Neural cell (in vitro differentiated cells): ENCODE results near the gene C5. TPM values are rescaled to one million over a fixed set of nuclear protein-coding genes. Genes with fewer than 3 reads are reported as not detected.

Source experiments
- H2AFZ ChIP-seq: fragments of 200-600, 300-800 bp; sonication (generic), shearing (Covaris generic); 2 replicates; pipeline ENCODE4 v1.6.0; 2014; ENCODE audit warnings: low read depth, mild to moderate bottlenecking, antibody characterized with exemption, low read length, moderate library complexity
- H3F3A ChIP-seq: fragments of 200-600 bp; shearing (Covaris generic); 2 replicates; pipeline ENCODE4 v1.6.1; 2016; ENCODE audit warnings: mild to moderate bottlenecking, moderate library complexity, mixed read lengths, antibody characterized with exemption, low read length; ENCODE audit not compliant: insufficient read depth, poor library complexity, severe bottlenecking
- H3K27ac ChIP-seq: fragments of 200-600, 300-800 bp; sonication (generic), shearing (Covaris generic); 2 replicates; pipeline ENCODE4 v1.5.1; 2014; ENCODE audit warnings: mild to moderate bottlenecking, low read length, moderate library complexity
- H3K27me3 ChIP-seq: fragments of 300-800, 200-600 bp; sonication (generic), shearing (Covaris generic); 2 replicates; pipeline ENCODE4 v1.6.0; 2014; ENCODE audit warnings: mild to moderate bottlenecking, low read depth, low read length, moderate library complexity; ENCODE audit not compliant: insufficient read depth
- H3K36me3 ChIP-seq: fragments of 300-800, 200-600 bp; sonication (generic), shearing (Covaris generic); 2 replicates; pipeline ENCODE4 v1.5.1; 2014; ENCODE audit warnings: mild to moderate bottlenecking, antibody characterized with exemption, low read length, moderate library complexity; ENCODE audit not compliant: insufficient read depth
- H3K4me2 ChIP-seq: fragments of 300-800, 200-600 bp; sonication (generic), shearing (Covaris generic); 2 replicates; pipeline ENCODE4 v1.6.0; 2014; ENCODE audit warnings: mild to moderate bottlenecking, low read length
- H3K4me3 ChIP-seq: fragments of 300-800, 200-600 bp; sonication (generic), shearing (Covaris generic); 2 replicates; pipeline ENCODE4 v1.5.1; 2014; ENCODE audit warnings: mild to moderate bottlenecking, low read length, moderate library complexity
- H3K79me2 ChIP-seq: fragments of 200-600 bp; shearing (Covaris generic); replicated peaks from 2 replicates; pipeline ENCODE4 v1.6.0; 2014; ENCODE audit warnings: mild to moderate bottlenecking, low read length, moderate library complexity; ENCODE audit not compliant: insufficient read depth
- H3K9ac ChIP-seq: fragments of 300-800, 200-600 bp; sonication (generic), shearing (Covaris generic); 2 replicates; pipeline ENCODE4 v1.6.1; 2016; ENCODE audit warnings: mild to moderate bottlenecking, low read length, mixed read lengths
- H3K9me2 ChIP-seq: fragments of 200-600 bp; shearing (Covaris generic); 2 replicates; pipeline ENCODE4 v1.6.1; 2016; ENCODE audit warnings: mild to moderate bottlenecking, low read length, mixed read lengths; ENCODE audit not compliant: insufficient read depth
- H3K9me3 ChIP-seq: fragments of 200-600, 300-800 bp; sonication (generic), shearing (Covaris generic); 2 replicates; pipeline ENCODE4 v1.6.1; 2016; ENCODE audit warnings: mild to moderate bottlenecking, mixed run types, low read length, moderate library complexity, mixed read lengths
- H4K20me1 ChIP-seq: fragments of 200-600 bp; shearing (Covaris generic); 2 replicates; pipeline ENCODE4 v1.6.1; 2016; ENCODE audit warnings: mild to moderate bottlenecking, mixed run types; ENCODE audit not compliant: insufficient read depth
- CTCF ChIP-seq: fragments of 450-650 bp; IDR thresholded peaks from 2 replicates; pipeline ENCODE4 v1.5.1; 2014; ENCODE audit warnings: antibody characterized with exemption, mild to moderate bottlenecking, moderate library complexity; ENCODE audit not compliant: poor library complexity, severe bottlenecking
- EP300 ChIP-seq: fragments of 450-650 bp; conservative IDR thresholded peaks from 2 replicates; pipeline ENCODE4 v1.6.1; 2014; ENCODE audit warnings: antibody characterized with exemption, mild to moderate bottlenecking, moderate library complexity; ENCODE audit not compliant: poor library complexity, severe bottlenecking
- EZH2 ChIP-seq: fragments of 200-600, 300-800 bp; shearing (Covaris generic), sonication (generic); IDR thresholded peaks from 2 replicates; pipeline ENCODE4 v1.6.1; 2014; ENCODE audit warnings: antibody characterized with exemption, low read length, borderline replicate concordance, mild to moderate bottlenecking; ENCODE audit not compliant: insufficient read depth, poor library complexity, severe bottlenecking
- MXI1 ChIP-seq: fragments of 450-650 bp; conservative IDR thresholded peaks from 2 replicates; pipeline ENCODE4 v1.6.1; 2014; ENCODE audit warnings: antibody characterized with exemption, mild to moderate bottlenecking; ENCODE audit not compliant: poor library complexity, severe bottlenecking
- POLR2AphosphoS5 ChIP-seq: IDR thresholded peaks from 2 replicates; pipeline ENCODE4 v1.6.1; 2012
- RAD21 ChIP-seq: fragments of 450-650 bp; conservative IDR thresholded peaks from 2 replicates; pipeline ENCODE4 v1.6.1; 2014; ENCODE audit warnings: antibody characterized with exemption, mild to moderate bottlenecking, moderate library complexity
- REST ChIP-seq: IDR thresholded peaks from 2 replicates; pipeline ENCODE4 v1.6.1; 2012; ENCODE audit warnings: borderline replicate concordance
- SMC3 ChIP-seq: fragments of 450-650 bp; conservative IDR thresholded peaks from 2 replicates; pipeline ENCODE4 v1.6.1; 2014; ENCODE audit warnings: antibody characterized with exemption, mild to moderate bottlenecking, moderate library complexity; ENCODE audit not compliant: poor library complexity
- TAF1 ChIP-seq: IDR thresholded peaks from 2 replicates; pipeline ENCODE4 v1.6.1; 2012; ENCODE audit warnings: low read depth
- polyA plus RNA-seq: library from polyadenylated mRNA; depleted of rRNA; stranded (reverse); fragments of >200 nt; gene quantifications from 2 replicates; pipeline ENCODE4 v1.2.3, GENCODE V29; 2014

Gene C5
- polyA plus RNA-seq, 1 donor from 2014 or later: 3.8 TPM

GRCh38 chr9:120974921-120975320 is 75.2 kb downstream of the C5 start:
- Histone ChIP-seq H3K79me2 (no peaks in the 10 kb centered on the region), H4K20me1 (no peaks in the 10 kb centered on the region), H3K9me2 (no peaks in the 10 kb centered on the region), H3F3A (no peaks in the 10 kb centered on the region), H3K27ac (no peak overlapping the region), H3K36me3 (no peaks in the 10 kb centered on the region), H3K4me3 (no peak overlapping the region), H3K27me3 (no peaks in the 10 kb centered on the region), H2AFZ (no peak overlapping the region), H3K9me3 (no peaks in the 10 kb centered on the region), H3K9ac (no peak overlapping the region), H3K4me2 (no peak overlapping the region)
- TF ChIP-seq RAD21 (no peak), TAF1 (no peak), REST (no peak), MXI1 (no peak), SMC3 (no peak), CTCF (no peak), EP300 (no peak), EZH2 (no peak)

GRCh38 chr9:120974181-120974580 is 75.9 kb downstream of the C5 start:
- H3K4me3 ChIP-seq: no peak overlapping the region
- no peaks in the 10 kb centered on the region for H3K9me3 ChIP-seq
- H3K4me2 ChIP-seq: no peak overlapping the region
- H2AFZ ChIP-seq: no peak overlapping the region
- H3F3A ChIP-seq: no peaks in the 10 kb centered on the region
- H3K36me3 ChIP-seq: no peaks in the 10 kb centered on the region
- H3K79me2 ChIP-seq: no peaks in the 10 kb centered on the region
- no peak for TF ChIP-seq POLR2AphosphoS5
- H3K9me2 ChIP-seq: no peaks in the 10 kb centered on the region
- no peak overlapping the region for H3K9ac ChIP-seq
- H3K27ac ChIP-seq: no peak overlapping the region
- no peaks in the 10 kb centered on the region for H4K20me1 ChIP-seq
- no peaks in the 10 kb centered on the region for H3K27me3 ChIP-seq

GRCh38 chr9:120971938-120972337 is 78.1 kb downstream of the C5 start:
- Histone ChIP-seq H3K9me3 (no peaks in the 10 kb centered on the region), H3K9ac (no peak overlapping the region), H3K27me3 (no peaks in the 10 kb centered on the region), H3K79me2 (no peaks in the 10 kb centered on the region), H3K4me3 (no peak overlapping the region), H3K4me2 (no peak overlapping the region), H3F3A (no peaks in the 10 kb centered on the region), H4K20me1 (no peaks in the 10 kb centered on the region), H2AFZ (no peak overlapping the region), H3K27ac (no peak overlapping the region), H3K36me3 (no peaks in the 10 kb centered on the region), H3K9me2 (no peaks in the 10 kb centered on the region)
- TF ChIP-seq TAF1 (no peak), REST (no peak), RAD21 (no peak), CTCF (no peak), EZH2 (no peak), POLR2AphosphoS5 (no peak)
